HEK293T (cell line): Measurements from ENCODE around the gene NRG2.

Experiments used
- CTCF ChIA-PET: fragments of 350-600 bp; formaldehyde crosslinking; extraction: SDS; loops from one replicate; lab custom pipeline; 2021; ENCODE audit warnings: antibody characterized with exemption, inconsistent platforms; lab: Yijun Ruan, JAX
- POLR2A ChIA-PET: fragments of 350-600 bp; formaldehyde crosslinking; extraction: SDS; loops from one replicate; lab custom pipeline; 2020; ENCODE audit warnings: antibody characterized with exemption, inconsistent platforms; lab: Yijun Ruan, JAX
- DNase-seq: peaks from one replicate; pipeline ENCODE4 v3.0.0; 2012; ENCODE audit warnings: mixed read lengths; ENCODE audit errors: extremely low spot score
- ARNT ChIP-seq: fragments of 450-650 bp; IDR thresholded peaks from 2 replicates; pipeline ENCODE4 v1.6.1; 2017; ENCODE audit warnings: mild to moderate bottlenecking
- BHLHE40 ChIP-seq: fragments of 450-650 bp; IDR thresholded peaks from 2 replicates; pipeline ENCODE4 v1.6.1; 2016; ENCODE audit warnings: mild to moderate bottlenecking, moderate library complexity, borderline replicate concordance
- CTBP1 ChIP-seq: fragments of 450-650 bp; IDR thresholded peaks from 2 replicates; pipeline ENCODE4 v1.6.1; 2016; ENCODE audit warnings: borderline replicate concordance
- ELF4 ChIP-seq: fragments of 450-650 bp; IDR thresholded peaks from 2 replicates; pipeline ENCODE4 v1.6.1; 2017; ENCODE audit warnings: antibody characterized with exemption
- FOXA1 ChIP-seq: fragments of 450-650 bp; IDR thresholded peaks from 2 replicates; pipeline ENCODE4 v1.6.1; 2016; ENCODE audit warnings: mild to moderate bottlenecking
- FOXK2 ChIP-seq: fragments of 450-650 bp; IDR thresholded peaks from 2 replicates; pipeline ENCODE4 v1.6.1; 2016; ENCODE audit warnings: mild to moderate bottlenecking
- FOXM1 ChIP-seq: fragments of 450-650 bp; IDR thresholded peaks from 2 replicates; pipeline ENCODE4 v1.6.1; 2017; ENCODE audit warnings: mild to moderate bottlenecking, borderline replicate concordance
- HDGF ChIP-seq: fragments of 450-650 bp; IDR thresholded peaks from 2 replicates; pipeline ENCODE4 v1.6.1; 2017; ENCODE audit warnings: antibody characterized with exemption, borderline replicate concordance
- L3MBTL2 ChIP-seq: fragments of 450-650 bp; conservative IDR thresholded peaks from 2 replicates; pipeline ENCODE4 v1.6.1; 2016; ENCODE audit warnings: mild to moderate bottlenecking
- LEF1 ChIP-seq: fragments of 450-650 bp; IDR thresholded peaks from 2 replicates; pipeline ENCODE4 v1.6.1; 2017; ENCODE audit warnings: mild to moderate bottlenecking, borderline replicate concordance
- NFRKB ChIP-seq: fragments of 450-650 bp; IDR thresholded peaks from 2 replicates; pipeline ENCODE4 v1.6.1; 2016; ENCODE audit warnings: mild to moderate bottlenecking, moderate library complexity
- SP1 ChIP-seq: fragments of 450-650 bp; IDR thresholded peaks from 2 replicates; pipeline ENCODE4 v1.6.1; 2017
- SUZ12 ChIP-seq: fragments of 450-650 bp; IDR thresholded peaks from 2 replicates; pipeline ENCODE4 v1.6.1; 2016; ENCODE audit warnings: mild to moderate bottlenecking
- TARDBP ChIP-seq: fragments of 450-650 bp; IDR thresholded peaks from 2 replicates; pipeline ENCODE4 v1.6.1; 2016
- ZNF384 ChIP-seq: fragments of 450-650 bp; IDR thresholded peaks from 2 replicates; pipeline ENCODE4 v1.6.1; 2016
- TF ChIP-seq, protein P1 (sequence below): fragments of 450-650 bp; IDR thresholded peaks from 2 replicates; pipeline ENCODE4 v1.6.1; 2016

The NRG2 gene

DNA sequence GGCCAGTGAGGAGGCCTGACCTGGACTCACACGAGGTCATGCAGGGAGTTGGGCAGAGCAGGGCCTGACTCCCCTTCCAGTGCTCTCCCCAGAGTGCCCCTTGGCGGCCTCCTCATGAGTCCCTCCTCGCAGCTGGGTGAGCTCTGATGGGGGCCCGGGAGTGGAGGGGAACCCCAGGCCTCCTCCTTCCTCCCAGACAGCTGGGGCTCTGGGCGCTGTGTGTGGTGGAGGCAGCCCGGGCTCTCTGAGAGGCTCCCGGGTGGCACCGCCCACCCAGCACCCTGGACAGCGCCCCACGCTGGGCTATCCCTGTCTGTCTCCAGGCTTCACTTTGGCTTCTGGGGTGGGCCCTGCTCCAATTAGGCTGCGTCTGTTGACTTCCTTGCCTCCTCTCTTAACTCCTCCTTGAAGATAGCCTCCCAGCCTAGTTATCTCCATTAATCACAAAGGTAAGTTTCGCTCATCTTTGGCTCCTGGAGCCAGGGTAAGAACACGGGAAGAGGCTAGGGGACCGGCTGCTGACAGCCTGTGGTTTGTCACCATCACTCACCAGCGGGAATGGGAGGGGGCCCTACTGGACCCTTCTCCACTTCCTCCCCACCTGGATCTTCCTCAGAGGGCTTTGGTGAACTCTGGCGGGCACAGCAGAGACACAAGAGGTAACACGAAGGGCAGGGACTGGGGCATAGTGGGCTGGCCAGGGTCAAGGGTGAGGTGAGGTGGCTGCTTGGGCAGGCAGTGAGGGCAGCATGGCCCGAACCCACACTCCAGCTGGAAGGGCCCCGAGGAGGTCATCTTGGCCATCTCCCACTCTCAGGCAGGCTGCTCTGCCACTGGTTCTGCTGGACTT, 234.4 kb downstream of the NRG2 start:
- CTCF ChIA-PET, result interaction anchor here (2.0 kb wide), 1 partner anchor 161 kb away, joined by 6 read pairs; no protein-coding TSS in a partner anchor
- no peak for TF ChIP-seq NFRKB
- no peak for TF ChIP-seq FOXK2
- no peak for TF ChIP-seq SUZ12
- TF ChIP-seq ZNF384, result no peak
- TF ChIP-seq HDGF, result no peak
- TF ChIP-seq BHLHE40, result no peak
- no peak for TF ChIP-seq ELF4
- TF ChIP-seq, protein P1, sequence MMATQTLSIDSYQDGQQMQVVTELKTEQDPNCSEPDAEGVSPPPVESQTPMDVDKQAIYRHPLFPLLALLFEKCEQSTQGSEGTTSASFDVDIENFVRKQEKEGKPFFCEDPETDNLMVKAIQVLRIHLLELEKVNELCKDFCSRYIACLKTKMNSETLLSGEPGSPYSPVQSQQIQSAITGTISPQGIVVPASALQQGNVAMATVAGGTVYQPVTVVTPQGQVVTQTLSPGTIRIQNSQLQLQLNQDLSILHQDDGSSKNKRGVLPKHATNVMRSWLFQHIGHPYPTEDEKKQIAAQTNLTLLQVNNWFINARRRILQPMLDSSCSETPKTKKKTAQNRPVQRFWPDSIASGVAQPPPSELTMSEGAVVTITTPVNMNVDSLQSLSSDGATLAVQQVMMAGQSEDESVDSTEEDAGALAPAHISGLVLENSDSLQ, result no peak
- TF ChIP-seq CTBP1, result no peak
- no peak for TF ChIP-seq FOXA1
- TF ChIP-seq FOXM1, result no peak
- no peak for TF ChIP-seq L3MBTL2
- no peak for TF ChIP-seq TARDBP
- TF ChIP-seq ARNT, result no peak
- TF ChIP-seq SP1, result no peak
- TF ChIP-seq LEF1, result no peak
- POLR2A ChIA-PET, result no interaction called here
- peak; percentile 48 for DNase-seq

DNA sequence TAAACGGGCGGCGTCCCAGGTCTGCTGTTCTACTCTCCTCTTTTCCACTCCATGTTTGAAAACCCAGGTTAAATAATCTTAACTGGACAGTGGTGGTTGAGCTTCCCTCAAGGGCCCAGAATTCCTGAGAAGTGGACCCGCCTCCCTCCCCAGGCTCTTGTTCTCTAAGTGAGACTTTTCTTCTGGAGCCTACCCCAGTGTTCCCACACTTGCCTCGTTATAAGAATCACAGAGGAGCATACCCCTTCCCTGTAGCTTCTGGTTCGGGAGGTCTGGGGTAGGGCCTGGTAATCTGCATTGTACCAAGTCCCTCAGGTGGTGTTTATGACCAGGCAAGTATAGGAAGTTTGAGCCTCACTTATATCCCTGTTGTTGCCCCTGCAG, 235.5 kb downstream of the NRG2 start:
- TF ChIP-seq HDGF (no peak), ZNF384 (no peak), FOXM1 (no peak), BHLHE40 (no peak), L3MBTL2 (no peak), CTBP1 (no peak), TARDBP (no peak), NFRKB (no peak), SUZ12 (no peak), FOXA1 (no peak), LEF1 (no peak), FOXK2 (no peak), SP1 (no peak), ARNT (no peak), ELF4 (no peak)
- TF ChIP-seq, protein P1, result no peak
- CTCF ChIA-PET, result interaction anchor here (0.8 to 2.0 kb wide), 2 partner anchors 11 to 162 kb away, joined by 3 to 6 read pairs; no protein-coding TSS in a partner anchor
- DNase-seq, result no peak
- POLR2A ChIA-PET, result no interaction called here

DNA sequence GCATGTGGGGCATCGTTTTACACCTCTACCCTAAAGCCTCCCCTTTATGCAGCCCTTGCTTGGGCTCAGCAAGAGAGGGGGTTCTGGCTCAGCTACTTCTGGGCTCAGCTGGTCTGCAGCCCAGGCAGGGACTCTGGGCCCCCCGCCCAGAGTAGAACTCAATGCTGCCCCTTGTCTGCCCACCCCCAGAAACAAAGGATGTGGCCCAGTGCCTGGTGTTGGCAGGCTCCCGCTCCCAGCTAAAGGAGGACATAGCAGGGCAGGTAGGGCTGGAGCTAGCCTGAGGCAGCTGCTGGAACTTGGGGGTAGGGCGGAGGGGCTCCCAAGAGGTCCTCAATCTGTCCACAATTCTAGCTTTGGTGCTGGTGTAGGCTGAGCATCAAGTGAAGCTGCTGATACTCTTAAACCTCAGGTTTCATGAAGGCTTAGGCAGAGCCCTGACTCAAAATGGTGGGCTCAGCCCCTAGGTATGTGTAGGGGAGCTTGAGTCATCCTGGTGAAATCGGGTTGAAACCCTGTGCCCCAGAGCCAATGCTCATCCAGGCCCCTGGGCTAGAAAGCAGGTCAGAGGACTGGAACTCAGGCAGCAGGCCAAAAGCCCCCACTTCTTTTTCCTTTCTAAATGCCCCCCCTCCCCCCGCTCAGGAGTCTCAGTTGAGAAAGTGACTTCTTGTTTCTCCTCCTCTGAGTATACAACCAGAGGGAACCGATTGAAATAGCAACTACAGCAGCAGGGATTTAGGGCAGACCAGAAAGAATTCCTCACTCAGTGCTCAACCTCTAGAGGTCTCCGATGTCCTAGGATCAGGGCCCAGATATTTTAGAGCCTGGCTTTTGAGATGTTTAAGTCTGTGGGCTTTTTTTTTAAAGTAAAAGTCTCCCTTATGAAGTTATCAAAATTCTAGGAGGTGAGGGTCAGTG, 236.1 kb downstream of the NRG2 start:
- TF ChIP-seq CTBP1, result no peak
- POLR2A ChIA-PET, result no interaction called here
- CTCF ChIA-PET, result interaction anchor here (0.8 to 2.0 kb wide), 4 partner anchors 10 to 162 kb away, joined by 3 to 6 read pairs (median 3); no protein-coding TSS in a partner anchor
- DNase-seq, result no peak

DNA sequence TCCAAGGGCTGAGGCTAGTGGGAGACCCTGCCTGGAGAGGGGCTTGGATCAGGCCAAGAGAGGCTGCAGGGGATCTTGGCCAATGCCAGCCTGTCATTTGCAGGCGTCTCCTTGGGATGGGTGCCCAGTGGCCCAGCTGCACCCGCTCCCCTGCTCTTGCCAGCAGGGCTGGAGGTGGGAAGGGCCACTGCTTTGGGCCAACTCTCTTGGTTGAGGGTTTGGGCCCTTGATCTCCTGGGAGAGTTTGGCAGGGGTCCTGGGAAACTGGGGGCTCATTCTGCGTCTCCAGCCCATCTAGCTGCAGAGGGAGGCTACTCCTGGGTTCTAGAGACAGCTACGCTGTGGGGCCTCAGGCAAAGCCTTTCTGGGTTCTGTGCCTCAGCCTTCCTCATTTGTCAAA, 237.0 kb downstream of the NRG2 start:
- TF ChIP-seq FOXM1, result no peak
- no peak for TF ChIP-seq ELF4
- no peak for TF ChIP-seq BHLHE40
- no peak for TF ChIP-seq CTBP1
- no peak for TF ChIP-seq LEF1
- TF ChIP-seq, protein P1, result no peak
- TF ChIP-seq TARDBP, result no peak
- TF ChIP-seq FOXK2, result no peak
- no peak for TF ChIP-seq SP1
- TF ChIP-seq FOXA1, result no peak
- no peak for TF ChIP-seq ARNT
- TF ChIP-seq ZNF384, result no peak
- TF ChIP-seq SUZ12, result no peak
- TF ChIP-seq NFRKB, result no peak
- TF ChIP-seq HDGF, result no peak
- no peak for TF ChIP-seq L3MBTL2
- ChIA-PET CTCF (interaction anchor here (1.0 kb wide), 2 partner anchors 31 to 38 kb away, joined by 3 read pairs; no protein-coding TSS in a partner anchor), POLR2A (interaction anchor here (0.7 kb wide), 1 partner anchor 11 kb away, joined by 3 read pairs; no protein-coding TSS in a partner anchor)
- DNase-seq, result no peak

DNA sequence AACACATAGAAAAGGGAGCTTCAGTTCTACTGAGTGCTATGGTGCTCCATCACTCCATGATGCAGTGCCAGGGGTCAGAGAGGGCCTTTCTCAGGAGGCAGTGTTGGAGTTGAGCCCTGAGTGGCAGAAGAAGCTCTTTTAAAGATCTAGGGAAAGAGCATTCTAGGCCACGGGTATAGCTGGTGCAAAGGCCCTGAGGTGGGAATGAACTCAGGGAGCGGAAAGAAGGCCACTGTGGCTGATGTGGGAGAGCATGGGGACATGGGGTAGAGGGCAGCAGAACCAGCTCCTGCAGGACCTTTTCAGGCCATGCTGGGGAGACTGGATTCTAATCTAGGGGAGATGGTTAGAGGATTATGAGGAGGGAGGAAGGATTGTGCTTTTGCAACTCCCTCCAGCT, 237.6 kb downstream of the NRG2 start:
- DNase-seq, result no peak
- ChIA-PET POLR2A (interaction anchor here (0.7 kb wide), 1 partner anchor 11 kb away, joined by 3 read pairs; no protein-coding TSS in a partner anchor), CTCF (interaction anchor here (1.0 kb wide), 2 partner anchors 30 to 38 kb away, joined by 3 read pairs; no protein-coding TSS in a partner anchor)
- no peak for TF ChIP-seq ELF4
- no peak for TF ChIP-seq TARDBP
- TF ChIP-seq FOXM1, result no peak
- no peak for TF ChIP-seq HDGF
- no peak for TF ChIP-seq ARNT
- no peak for TF ChIP-seq L3MBTL2
- no peak for TF ChIP-seq FOXA1
- no peak for TF ChIP-seq FOXK2
- TF ChIP-seq, protein P1, result no peak
- no peak for TF ChIP-seq CTBP1
